ENCODE measurements around the gene PARVG.

Gene PARVG, protein sequence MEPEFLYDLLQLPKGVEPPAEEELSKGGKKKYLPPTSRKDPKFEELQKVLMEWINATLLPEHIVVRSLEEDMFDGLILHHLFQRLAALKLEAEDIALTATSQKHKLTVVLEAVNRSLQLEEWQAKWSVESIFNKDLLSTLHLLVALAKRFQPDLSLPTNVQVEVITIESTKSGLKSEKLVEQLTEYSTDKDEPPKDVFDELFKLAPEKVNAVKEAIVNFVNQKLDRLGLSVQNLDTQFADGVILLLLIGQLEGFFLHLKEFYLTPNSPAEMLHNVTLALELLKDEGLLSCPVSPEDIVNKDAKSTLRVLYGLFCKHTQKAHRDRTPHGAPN

DNA sequence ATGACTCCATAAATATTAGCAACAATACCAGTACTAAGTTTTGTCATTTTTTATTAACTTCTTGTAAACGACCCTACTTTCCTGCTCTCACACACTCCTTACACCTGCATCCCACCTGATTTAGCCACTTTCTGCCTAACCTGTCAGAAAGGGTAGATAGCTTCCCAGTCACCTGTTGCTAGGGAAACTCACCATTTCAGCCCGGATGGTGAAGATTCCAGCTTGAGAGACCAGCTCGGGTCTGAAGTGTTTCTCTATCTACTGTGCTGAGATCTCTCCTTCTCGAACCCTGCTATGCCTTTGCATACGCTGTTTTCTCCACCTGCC is at the start of gene PARVG:
TSS of gene PARVG (plus strand) at position 220 of the 327 bp plus-strand sequence. CDS start 2,405 bp downstream, outside the sequence.
- no peak for DNase-seq

DNA sequence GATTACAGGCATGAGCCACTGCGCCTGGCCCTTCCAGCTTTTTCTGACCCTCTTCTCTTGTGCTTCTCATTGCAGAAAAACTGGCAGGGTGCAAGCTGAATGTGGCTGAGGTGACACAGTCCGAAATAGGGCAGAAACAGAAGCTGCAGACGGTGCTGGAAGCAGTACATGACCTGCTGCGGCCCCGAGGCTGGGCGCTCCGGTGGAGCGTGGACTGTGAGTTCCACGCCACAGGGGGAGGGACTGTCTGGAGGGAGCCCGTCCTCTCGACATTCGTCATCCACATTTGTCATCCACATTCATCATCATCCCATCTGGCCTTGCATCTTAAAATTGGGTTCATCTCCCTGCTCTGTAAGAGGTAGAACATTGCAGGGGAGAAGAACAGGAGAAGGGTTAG is 49.3 kb upstream of the PARVG start:
- no peak for DNase-seq

DNA sequence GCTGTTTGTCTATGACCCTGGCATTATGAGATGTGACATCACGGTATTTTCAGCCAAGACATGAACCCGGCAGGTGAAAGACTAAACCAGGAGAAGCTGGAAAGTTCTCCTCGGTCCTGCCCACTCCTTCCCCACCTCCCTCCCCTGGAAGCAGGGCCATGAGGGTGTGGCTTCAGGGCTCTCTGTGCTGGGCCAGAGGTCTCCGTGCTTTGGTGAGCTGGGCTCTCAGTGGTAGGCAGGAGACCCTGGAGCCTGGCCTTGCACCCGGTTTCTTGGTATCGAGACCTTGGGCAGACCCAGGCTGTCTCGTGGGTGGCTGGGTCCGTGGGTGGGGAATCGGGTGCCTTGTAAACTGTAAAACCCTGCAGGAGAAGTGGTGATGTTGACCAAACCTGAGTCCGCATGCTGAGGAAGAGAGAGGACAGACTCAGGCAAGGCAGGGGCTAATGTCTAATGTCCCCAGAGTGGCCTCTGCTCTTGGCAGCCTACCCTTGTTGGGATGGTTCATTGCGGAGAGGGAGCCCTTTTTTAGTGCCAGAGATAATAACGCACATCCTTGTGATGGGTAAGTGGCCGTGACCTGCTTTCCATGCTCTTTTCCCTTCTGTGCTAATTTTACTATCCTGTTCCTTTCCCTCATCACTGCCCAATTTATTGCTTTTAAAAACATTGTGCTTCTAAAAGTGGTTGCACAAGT is 48.6 kb upstream of the PARVG start:
- no peak for DNase-seq

DNA sequence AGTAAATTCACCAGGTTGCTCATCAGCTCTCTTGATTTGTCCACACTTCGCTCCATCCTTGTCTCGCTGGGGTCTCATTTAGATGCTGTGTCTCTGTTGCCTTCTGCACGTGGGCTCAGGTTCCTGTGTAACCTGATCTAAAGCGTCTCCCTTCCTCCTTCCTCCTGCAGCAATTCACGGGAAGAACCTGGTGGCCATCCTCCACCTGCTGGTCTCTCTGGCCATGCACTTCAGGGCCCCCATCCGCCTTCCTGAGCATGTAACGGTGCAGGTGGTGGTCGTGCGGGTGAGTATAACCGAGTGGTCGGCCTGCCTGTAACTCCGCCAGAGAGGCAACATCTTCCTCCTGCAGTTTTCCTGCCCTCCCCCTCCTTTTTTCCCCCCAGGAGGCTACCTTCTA is 48.0 kb upstream of the PARVG start:
- DNase-seq, result no peak

DNA sequence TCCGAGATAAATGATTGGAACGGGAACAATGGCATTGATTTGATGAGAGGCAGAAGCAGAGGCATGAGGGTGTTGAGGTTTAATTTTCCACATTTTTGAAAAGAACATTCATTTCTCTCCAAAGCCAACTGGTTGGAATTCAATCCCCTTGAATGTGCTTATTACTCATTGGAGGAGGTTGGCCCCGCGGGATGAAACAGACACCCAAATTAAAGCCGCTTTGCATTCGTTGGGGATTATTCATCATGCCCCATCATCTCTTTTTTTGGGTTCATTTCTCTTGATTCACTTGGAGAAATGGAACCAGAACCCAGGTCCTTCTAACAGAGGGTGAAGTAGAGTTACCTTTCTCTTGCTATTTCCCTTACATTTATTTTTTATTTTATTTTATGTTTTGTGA is 47.6 kb upstream of the PARVG start:
- DNase-seq, result no peak

DNA sequence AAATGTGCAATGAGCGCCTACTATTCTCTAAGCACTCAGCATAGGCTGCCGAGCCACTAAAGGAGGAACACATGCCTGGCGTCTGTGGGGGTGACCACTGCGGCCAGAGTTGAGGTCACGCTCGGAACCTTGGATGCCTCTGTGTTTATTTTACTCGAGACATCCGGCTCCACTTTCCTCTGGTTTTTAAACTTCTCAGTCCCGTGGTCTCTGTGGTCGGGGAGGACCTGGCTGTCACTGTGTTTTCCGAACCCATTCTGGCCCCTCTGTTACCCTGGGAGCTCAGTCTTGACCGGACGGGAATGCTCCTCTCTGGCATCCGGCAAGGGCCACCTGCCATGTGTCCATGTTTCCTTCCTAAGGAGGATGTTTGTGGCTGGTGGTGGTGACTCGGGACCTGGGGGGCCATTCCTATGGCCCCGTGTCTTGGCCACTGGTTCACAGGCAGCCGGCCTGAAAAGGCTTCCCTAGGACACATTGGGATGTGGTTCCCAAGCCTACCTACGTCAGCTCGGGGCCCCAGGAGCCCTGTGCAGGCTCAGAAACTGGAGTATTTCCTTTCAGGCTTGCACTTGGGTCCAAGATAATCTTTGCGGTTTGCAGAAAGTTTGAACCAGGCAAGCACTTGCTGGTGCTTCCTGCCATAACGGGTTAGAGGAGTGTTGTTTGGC is 46.7 kb upstream of the PARVG start:
- DNase-seq, result no peak

DNA sequence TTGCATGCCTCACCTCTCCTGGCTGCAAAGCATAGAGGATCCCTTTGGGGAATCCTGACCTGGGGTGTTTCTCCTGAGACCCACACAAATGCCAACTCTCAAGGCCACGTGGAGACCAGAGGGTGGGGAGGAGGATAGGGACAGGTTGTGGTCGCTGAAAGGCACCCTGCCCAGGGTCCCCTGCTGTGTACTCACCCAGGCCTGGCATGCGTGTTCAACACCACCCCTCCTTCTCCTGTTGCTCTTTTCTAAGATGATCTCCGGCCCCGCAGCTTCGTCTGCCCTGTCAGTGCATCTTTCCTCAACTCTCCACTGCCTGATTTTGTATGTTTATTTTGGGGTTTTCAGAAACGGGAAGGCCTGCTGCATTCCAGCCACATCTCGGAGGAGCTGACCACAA is 44.6 kb upstream of the PARVG start:
- DNase-seq, result no peak

DNA sequence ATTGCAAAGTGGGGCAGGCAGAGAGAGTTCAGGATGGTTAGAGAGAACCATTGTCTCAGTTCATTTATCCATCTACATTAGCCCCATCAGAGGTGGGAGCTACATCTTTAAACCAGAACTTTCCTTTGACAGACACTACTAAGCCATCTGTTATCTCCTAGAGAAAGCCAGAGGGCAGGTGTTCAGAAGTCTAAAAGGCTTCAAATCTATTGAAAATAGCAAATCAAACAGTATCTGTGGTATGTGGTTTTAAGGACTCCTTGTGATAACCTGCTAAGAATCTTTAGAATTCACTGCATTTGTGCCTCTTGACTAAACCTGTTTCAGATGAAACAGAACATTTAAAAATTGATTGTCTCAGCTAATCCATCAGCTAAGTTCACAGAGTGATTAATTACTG is 43.9 kb upstream of the PARVG start:
- no peak for DNase-seq

- DNase-seq, result no peak
Measured at GRCh38 chr22:44137415-44137814, 43.3 kb upstream of the PARVG start.

DNA sequence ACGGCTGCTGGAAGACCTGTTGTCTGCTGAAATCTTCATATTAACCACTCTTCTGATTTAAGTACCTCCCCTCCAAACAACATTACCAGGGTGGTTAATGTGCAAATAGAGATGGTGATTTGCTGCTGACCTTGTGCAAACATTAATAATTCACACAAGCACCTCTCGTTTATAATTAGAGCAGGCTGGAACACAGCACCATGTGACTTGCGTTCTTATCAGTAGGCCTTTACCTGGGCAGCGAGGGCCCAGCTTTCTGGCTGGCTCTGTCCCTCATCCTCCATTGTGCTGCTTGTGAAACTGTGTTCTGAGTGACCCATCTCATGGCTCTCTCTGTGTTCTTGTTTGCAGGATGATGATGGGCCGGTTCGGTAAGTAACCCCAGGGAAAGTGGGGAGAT is 41.0 kb upstream of the PARVG start:
- no peak for DNase-seq

DNA sequence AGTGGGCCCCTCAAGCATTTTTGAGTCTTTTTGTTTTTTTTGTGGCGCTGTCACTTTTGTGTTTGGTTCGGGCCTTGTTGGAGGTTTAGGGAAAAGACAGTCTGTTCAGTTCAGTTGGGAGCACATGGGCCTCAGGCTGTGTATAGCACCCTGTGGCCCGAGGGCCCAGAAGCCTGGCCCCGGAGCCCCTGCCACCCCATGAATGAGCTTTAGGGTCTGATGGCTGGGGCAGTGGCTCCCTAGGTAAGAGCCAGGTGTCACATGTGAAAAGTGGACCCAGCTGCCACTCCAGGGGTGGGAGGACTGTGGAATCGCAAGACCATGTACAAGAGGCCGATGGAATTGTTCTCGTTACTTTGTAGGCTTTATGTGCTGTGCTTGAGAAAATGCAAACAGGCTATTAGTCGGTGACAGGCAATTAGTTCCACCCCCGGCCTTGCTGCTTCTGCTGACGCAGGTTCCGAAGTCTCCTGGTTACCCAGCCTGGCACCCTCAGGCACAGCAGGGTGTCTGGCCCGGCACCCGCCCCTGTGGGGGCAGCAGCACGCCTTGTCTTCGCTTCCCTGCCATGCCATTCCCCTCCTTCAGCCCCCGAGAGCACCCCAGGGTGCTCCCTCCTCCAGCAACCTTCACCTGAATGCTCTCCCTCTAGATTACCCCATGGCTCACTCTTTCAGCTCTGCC is 38.2 kb upstream of the PARVG start:
- DNase-seq, result no peak

- DNase-seq, result no peak
Measured at GRCh38 chr22:44143105-44143474, 37.6 kb upstream of the PARVG start.

- DNase-seq, result no peak
Measured at GRCh38 chr22:44143579-44143978, 37.1 kb upstream of the PARVG start.

DNA sequence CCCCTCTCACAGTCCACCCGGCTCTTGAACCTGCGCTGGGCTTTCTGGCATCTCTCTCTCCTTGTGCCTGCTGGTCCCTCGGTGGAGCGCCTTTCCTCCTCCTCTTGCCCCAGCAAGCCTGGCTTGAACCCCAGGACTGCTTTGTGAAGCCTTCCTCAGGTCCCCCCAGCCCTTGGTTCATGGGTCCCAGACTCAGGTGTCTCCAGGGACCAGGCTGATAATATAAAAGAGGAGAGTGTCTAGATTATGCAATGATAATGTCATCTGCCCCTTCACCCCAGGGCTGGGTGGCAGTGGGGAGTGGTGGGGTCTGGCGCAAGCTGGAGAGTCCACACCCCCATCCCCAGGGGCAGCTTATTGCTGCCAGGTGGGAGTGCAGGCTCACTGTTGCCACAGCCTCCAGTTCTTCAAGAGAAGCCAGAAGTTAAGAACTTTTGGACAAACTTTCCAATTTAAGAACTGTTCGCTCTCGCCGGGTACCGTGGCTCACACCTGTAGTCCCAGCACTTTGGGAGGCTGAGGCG is 36.6 kb upstream of the PARVG start:
- DNase-seq, result no peak

DNA sequence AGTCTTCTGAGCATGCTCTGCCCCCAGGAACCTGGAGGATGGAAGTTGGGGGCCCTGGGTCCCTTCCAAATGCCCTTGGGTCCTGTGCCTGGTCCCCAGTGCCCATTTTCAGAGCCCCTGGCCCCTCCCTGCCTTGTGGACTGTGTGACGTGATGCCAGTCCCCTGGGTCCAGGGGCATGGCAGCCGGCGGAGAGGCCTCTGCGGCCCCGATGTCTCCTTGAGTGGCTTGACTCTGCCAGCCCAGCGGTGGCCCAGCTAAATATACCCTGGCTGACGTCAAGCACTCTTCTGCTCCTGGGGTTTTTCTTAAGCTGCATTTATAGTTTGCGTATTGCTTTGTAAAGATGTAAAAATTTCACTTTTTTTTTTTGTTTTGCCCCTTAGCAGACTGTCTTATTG is 35.2 kb upstream of the PARVG start:
- no peak for DNase-seq

DNA sequence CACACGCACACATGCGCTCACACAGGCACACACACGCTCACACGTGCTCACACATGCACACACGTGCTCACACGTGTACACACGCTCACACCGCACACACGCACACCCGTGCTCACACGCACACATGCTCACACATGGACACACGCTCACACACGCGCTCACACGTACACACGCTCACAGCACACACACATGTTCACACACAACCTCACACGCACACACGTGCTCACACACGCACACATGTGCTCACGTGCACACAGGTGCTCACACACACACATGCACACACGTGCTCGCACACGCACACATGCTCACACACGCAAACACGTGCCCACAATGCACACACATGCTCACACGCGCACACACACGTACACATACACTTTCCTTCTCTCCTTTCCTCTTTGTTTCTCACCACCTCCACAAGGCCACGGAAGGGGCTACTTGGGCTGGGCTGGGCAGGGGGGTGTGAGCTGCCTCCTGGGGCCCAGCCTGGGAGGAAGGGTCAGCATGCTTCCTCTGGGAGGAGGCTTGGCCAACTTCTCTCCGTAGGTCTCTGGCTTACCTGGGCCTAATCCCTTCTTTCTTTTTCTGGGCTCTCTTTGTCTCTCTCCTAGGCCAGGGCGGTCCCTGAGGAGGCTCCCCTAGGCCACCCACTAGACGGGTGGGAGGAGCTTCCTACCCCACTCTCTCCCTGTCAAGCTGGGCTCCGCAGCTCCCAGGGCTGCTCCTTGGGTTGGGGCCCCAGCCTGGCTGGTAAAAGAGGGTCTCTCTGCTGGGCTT is 34.5 kb upstream of the PARVG start:
- DNase-seq, result no peak

GRCh38 chr22:44147008-44147645 is 33.6 kb upstream of the PARVG start:
- no peak for DNase-seq

GRCh38 chr22:44147821-44148574 is 32.7 kb upstream of the PARVG start:
- no peak for DNase-seq

GRCh38 chr22:44151676-44152075 is 29.0 kb upstream of the PARVG start:
- DNase-seq, result no peak

GRCh38 chr22:44153710-44154109 is 27.0 kb upstream of the PARVG start:
- no peak for DNase-seq

DNA sequence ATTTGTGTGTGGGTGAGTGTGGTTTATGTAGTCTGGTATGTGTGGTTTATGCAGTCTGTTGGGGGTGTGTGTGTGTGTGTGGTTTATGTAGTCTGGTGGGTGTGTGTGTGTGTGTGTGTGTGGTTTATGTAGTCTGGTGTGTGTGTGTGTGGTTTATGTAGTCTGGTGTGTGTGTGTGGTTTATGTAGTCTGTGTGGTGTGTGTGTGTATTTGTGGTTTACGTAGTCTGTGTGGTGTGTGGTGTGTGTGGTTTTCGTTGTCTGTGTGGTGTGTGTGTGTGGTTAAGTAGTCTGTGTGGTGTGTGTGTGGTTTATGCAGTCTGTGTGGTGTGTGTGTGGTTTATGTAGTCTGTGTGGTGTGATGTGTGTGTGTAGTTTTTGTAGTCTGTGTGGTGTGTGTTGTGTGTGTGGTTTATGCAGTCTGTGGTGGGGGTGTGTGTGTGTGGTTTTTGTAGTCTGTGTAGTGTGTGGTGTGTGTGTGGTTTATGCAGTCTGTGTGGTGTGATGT is 26.2 kb upstream of the PARVG start:
- no peak for DNase-seq

All from GOT3 (cell line).